HepG2 (cell line): ENCODE measurements around the gene DYSF.

Experiments used
- EP300 ChIP-seq, 3 experiments: sonication (generic) in 1 of 3; formaldehyde crosslinking in 1 of 3; IDR thresholded peaks; 2 replicates each; pipeline versions ENCODE4 v1.5.1 to v1.6.1; 2011 to 2020; ENCODE audit warnings: low read depth in 2 of 3, low read length in 2 of 3, borderline replicate concordance in 1 of 3, improper control_type of control experiment in 1 of 3, mild to moderate bottlenecking in 1 of 3, missing genetic modification reagents in 1 of 3, moderate library complexity in 1 of 3
- FOSL1 ChIP-seq: sonication (generic); formaldehyde crosslinking; IDR thresholded peaks from 2 replicates; pipeline ENCODE4 v1.9.0; 2021; ENCODE audit warnings: missing genetic modification reagents, borderline replicate concordance
- GABPB1 ChIP-seq: IDR thresholded peaks from 2 replicates; pipeline ENCODE4 v1.6.1; 2016; ENCODE audit warnings: mild to moderate bottlenecking, missing genetic modification reagents, moderate library complexity, missing compliant biosample characterization
- GPN1 ChIP-seq: sonication (generic); formaldehyde crosslinking; IDR thresholded peaks from 2 replicates; pipeline ENCODE4 v1.5.1; 2020; ENCODE audit warnings: missing genetic modification reagents, borderline replicate concordance
- KAT2B ChIP-seq: fragments of 150-350 bp; IDR thresholded peaks from 2 replicates; pipeline ENCODE4 v1.6.1; 2014; ENCODE audit warnings: low read depth, low read length, borderline replicate concordance
- POLR2A ChIP-seq, 2 experiments: IDR thresholded peaks; 2 replicates each; pipeline ENCODE4 v1.6.1; 2011; ENCODE audit warnings: low read depth in 2 of 2, low read length in 2 of 2, mild to moderate bottlenecking in 1 of 2, moderate library complexity in 1 of 2; ENCODE audit not compliant: insufficient read depth in 1 of 2
- POLR2AphosphoS2 ChIP-seq: IDR thresholded peaks from 2 replicates; pipeline ENCODE4 v1.6.1; 2011; ENCODE audit warnings: low read depth, low read length, improper control_type of control experiment
- ZZZ3 ChIP-seq: sonication (generic); formaldehyde crosslinking; IDR thresholded peaks from 2 replicates; pipeline ENCODE4 v1.4.0; 2020; ENCODE audit warnings: missing genetic modification reagents, mild to moderate bottlenecking, borderline replicate concordance
- TF ChIP-seq, protein P1 (sequence below): sonication (generic); formaldehyde crosslinking; IDR thresholded peaks from 2 replicates; pipeline ENCODE4 v1.8.0; 2022; ENCODE audit warnings: low read depth, missing genetic modification reagents
- TF ChIP-seq, protein P2 (sequence below): IDR thresholded peaks from 2 replicates; pipeline ENCODE4 v1.6.1; 2016; ENCODE audit warnings: missing compliant biosample characterization, missing genetic modification reagents, borderline replicate concordance

DNA sequence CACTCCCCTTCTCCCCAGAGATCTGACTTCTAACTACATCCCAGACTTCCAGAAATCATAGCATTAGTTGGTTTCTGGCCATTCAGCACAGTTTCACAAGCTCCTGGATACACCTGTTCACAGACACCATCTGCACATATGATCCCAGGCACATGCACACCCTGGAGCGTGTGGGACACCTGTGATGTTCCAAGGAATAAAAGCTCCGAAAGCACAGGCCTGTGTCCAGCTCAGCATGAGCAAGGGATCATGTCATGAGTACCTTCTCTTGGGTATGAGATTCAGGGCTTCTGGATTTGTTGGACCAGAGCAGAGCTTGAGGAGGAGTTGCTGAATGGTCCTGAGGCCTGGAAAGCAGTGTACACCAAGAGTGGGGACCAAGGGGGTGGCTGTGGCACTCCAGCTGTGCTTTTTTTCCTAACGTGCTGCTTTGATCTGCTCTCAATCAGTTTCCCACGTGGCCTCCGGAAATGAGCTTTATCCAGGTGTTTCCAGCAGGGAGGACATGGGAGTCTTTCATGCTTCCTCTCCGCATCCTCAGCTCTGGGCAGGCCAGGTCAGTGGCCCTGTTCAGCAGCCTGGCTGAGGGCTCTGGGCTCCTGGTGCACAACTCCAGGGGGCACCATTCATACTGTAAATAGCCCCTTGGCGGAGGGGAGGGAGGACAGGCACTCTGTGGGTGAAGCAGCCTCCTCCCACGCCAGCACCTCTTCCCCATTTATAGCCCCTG is 1.8 kb downstream of the DYSF start:
- TF ChIP-seq POLR2AphosphoS2, result no peak
- TF ChIP-seq, protein P1, sequence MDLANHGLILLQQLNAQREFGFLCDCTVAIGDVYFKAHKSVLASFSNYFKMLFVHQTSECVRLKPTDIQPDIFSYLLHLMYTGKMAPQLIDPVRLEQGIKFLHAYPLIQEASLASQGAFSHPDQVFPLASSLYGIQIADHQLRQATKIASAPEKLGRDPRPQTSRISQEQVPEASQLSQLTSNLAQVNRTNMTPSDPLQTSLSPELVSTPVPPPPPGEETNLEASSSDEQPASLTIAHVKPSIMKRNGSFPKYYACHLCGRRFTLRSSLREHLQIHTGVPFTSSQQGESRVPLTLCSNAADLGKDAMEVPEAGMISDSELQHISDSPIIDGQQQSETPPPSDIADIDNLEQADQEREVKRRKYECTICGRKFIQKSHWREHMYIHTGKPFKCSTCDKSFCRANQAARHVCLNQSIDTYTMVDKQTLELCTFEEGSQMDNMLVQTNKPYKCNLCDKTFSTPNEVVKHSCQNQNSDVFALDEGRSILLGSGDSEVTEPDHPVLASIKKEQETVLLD, result no peak
- TF ChIP-seq FOSL1 (CRISPR knock-in tag), result no peak
- no peak for TF ChIP-seq KAT2B
- no peak for TF ChIP-seq GPN1 (CRISPR knock-in tag)
- TF ChIP-seq GABPB1, result no peak
- TF ChIP-seq POLR2A (IDR thresholded peaks at IDR 0.05; ENCODE audit: insufficient read depth in 1 of 2, low read depth in 2 of 2, low read length in 2 of 2), result no peak
- TF ChIP-seq ZZZ3 (CRISPR knock-in tag), result no peak
- TF ChIP-seq, protein P2, sequence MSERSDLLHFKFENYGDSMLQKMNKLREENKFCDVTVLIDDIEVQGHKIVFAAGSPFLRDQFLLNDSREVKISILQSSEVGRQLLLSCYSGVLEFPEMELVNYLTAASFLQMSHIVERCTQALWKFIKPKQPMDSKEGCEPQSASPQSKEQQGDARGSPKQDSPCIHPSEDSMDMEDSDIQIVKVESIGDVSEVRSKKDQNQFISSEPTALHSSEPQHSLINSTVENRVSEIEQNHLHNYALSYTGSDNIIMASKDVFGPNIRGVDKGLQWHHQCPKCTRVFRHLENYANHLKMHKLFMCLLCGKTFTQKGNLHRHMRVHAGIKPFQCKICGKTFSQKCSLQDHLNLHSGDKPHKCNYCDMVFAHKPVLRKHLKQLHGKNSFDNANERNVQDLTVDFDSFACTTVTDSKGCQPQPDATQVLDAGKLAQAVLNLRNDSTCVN (CRISPR knock-in tag), result no peak
- no peak for TF ChIP-seq EP300 (IDR thresholded peaks at IDR 0.05; ENCODE audit: low read depth in 2 of 2, low read length in 2 of 2)
- no peak for TF ChIP-seq EP300 (CRISPR knock-in tag; IDR thresholded peaks at IDR 0.05; ENCODE audit: borderline replicate concordance)
